Fibroblast of the aortic adventitia (primary cell): ENCODE data around the gene CCL8. TPM values are rescaled to one million over a fixed set of nuclear protein-coding genes. Genes with fewer than 3 reads are reported as not detected.

ENCODE experiments used
- DNase-seq: peaks from one replicate; pipeline ENCODE4 v3.0.0-alpha.2; 2010; ENCODE audit warnings: low read depth
- H3K4me3 ChIP-seq: 2 replicates; pipeline ENCODE4 v1.5.1; 2011; ENCODE audit warnings: low read depth, mild to moderate bottlenecking, control low read depth, low read length, moderate library complexity
- total RNA-seq: library from RNA; depleted of rRNA; stranded (reverse); fragments of >200 nt; gene quantifications from 2 replicates; pipeline ENCODE4 v1.2.3, GENCODE V29; 2012; ENCODE audit warnings: low replicate concordance
- TF ChIP-seq, protein P1 (sequence below): IDR thresholded peaks from 2 replicates; pipeline ENCODE4 v1.5.1; 2011; ENCODE audit warnings: mild to moderate bottlenecking, low read length, control low read depth, inconsistent platforms; ENCODE audit not compliant: insufficient read depth

Gene CCL8
- total RNA-seq, 1 donor, result not detected

DNA sequence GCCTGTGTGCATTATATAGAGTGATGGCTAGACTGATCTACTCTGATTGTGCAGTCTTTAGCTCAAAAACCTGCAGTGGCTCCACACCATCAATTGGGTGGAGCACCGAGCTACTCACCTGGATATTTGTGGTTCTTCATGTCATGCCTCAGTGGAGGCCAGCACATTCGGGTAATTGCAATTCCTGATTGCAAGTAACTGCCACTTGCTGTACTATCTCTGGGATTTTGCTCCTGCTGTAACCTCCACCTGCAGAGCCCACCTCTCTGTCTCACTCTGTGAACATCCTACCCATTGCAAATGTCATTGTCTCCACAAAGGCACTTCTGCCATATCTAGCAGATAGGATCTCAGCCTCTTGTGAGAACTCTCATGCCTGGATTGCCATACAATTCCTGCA, 45.5 kb downstream of the CCL8 start:
- TF ChIP-seq, protein P1, sequence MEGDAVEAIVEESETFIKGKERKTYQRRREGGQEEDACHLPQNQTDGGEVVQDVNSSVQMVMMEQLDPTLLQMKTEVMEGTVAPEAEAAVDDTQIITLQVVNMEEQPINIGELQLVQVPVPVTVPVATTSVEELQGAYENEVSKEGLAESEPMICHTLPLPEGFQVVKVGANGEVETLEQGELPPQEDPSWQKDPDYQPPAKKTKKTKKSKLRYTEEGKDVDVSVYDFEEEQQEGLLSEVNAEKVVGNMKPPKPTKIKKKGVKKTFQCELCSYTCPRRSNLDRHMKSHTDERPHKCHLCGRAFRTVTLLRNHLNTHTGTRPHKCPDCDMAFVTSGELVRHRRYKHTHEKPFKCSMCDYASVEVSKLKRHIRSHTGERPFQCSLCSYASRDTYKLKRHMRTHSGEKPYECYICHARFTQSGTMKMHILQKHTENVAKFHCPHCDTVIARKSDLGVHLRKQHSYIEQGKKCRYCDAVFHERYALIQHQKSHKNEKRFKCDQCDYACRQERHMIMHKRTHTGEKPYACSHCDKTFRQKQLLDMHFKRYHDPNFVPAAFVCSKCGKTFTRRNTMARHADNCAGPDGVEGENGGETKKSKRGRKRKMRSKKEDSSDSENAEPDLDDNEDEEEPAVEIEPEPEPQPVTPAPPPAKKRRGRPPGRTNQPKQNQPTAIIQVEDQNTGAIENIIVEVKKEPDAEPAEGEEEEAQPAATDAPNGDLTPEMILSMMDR, result no peak
- DNase-seq, result no peak
- H3K4me3 ChIP-seq, result no peak overlapping the region

DNA sequence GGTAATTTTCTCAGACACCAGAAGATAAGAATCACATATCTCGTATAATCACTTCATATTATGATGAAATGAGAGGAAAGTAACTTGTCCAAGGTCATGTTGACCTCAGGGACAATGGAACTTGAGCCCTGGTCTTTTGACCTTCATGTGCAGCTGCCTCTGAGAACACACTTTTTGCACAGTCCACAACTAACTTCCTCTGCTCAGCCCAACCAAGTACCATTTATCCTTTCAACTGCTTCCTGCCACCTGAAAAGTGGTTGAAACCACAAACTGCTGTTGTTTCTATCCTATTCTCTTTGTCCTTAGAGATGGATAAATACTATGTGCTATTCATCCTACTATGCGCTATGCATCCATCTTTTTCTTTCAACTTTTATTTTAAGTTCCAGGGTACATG, 46.1 kb downstream of the CCL8 start:
- TF ChIP-seq, protein P1, result no peak
- H3K4me3 ChIP-seq, result no peak overlapping the region
- DNase-seq, result no peak

DNA sequence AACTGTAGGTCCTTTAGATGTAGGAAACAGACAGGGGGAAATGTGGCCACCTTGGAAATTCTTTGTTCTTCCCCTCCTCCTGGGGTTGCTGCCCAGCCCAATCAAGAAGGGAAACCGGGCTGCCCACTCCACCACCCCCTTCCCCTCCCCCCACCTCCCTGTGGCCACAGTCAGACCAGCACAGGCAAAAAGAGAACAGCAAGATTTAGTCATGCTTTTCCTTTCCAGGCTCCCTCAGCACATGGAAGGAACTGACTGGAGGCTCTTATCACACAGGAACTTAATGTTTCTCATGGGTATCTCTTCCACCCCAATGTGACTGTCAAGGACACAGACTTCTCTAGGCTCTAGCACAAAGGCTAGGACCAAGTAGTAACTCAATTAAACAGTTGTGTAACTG, 46.8 kb downstream of the CCL8 start:
- H3K4me3 ChIP-seq, result no peak overlapping the region
- no peak for DNase-seq
- TF ChIP-seq, protein P1, result no peak

DNA sequence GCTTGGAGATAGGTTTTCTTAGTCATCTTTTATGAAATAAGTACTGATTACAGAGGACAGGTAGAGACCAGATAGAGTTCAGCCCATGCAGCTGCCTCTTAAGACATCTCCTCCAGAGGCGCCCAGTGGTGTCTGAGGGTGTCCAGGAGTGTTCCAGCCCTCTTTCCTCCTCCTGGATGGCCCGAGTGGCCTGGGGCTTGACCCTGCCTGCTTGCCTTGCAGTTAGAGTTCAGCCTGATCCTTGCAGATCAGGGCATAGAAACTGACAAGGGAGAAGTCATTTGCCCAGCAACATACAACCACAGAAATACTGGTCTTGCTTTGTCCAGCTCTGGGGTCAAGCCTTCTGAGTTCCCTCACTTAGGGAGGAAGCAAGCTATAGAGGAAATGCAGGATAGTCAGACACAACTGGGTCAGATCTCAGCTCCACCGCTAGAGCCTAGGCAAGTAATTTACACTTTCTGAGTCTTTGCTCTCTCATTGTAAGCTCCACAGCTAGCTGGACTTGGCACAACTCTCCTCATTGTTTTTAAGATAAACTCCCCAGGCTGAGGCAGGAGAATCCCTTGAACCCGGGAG, 47.4 kb downstream of the CCL8 start:
- TF ChIP-seq, protein P1, result no peak
- peak; percentile 41 for DNase-seq
- no peak overlapping the region for H3K4me3 ChIP-seq

GRCh38 chr17:34367486-34368195, 48.4 kb downstream of the CCL8 start:
- no peak for DNase-seq
- H3K4me3 ChIP-seq, result no peak overlapping the region
- TF ChIP-seq, protein P1, result no peak

DNA sequence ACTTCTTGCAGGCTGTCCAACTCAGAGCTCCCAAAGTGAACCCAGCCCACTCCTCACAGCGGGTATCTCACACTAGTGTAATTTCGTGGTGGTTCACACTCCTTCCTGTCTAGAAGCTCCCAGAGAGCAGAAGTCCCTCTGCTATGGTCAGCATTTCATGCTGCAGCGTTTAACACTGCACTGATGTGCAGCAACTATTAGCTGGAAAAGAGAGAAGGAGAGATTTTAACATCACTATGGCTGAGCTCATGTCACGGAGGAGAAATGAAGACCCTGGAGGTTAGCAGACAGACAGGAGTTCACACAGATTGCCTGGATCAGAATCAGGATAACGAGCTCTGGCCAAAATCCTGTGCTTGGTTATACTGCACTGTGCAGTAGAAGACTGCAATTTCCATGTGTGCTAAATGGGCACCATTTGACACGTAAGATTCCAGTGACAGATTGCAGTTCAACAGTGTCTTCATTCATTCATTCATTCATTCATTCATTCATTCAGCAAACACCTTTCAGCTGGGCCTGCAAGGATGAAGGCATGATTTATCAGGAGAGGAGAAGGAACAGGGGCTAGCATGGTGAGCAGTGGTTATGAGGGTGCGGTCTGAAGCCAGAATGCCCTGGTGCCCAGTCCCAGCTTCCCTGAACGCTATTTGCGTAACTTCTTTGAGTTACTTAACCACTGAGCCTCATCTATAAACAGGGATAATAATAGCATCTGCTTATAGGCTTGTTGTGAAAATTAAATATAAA, 49.1 kb downstream of the CCL8 start:
- H3K4me3 ChIP-seq, result no peak overlapping the region
- DNase-seq, result no peak
- TF ChIP-seq, protein P1, result no peak
